ENCODE data around the gene CBX2.

CBX2 gene

GRCh38 chr17:79800325-79801155, 22.6 kb downstream of the CBX2 start:
- ATAC-seq (replicated peaks) = no peak
- no peak for DNase-seq
- peak overlapping the region; percentile 89 for H3K27ac Mint-ChIP-seq
- peak overlapping the region; percentile 76 for H3K4me3 Mint-ChIP-seq
- peaks cover 43 to 63% of the 10 kb centered on the region in 2 donors for H3K27me3 Mint-ChIP-seq
- peaks cover 43 to 63% of the 10 kb centered on the region in 2 donors for H3K4me1 Mint-ChIP-seq
- H3K36me3 Mint-ChIP-seq = peaks cover 15 to 22% of the 10 kb centered on the region in 2 donors
- H3K9me3 Mint-ChIP-seq = peaks cover 0 to 19% of the 10 kb centered on the region in 2 donors

- DNase-seq (no peak), ATAC-seq (replicated peaks) (no peak)
- H3K4me3 Mint-ChIP-seq = peak overlapping the region; percentile 57 to 59
- peaks cover 15 to 22% of the 10 kb centered on the region in 2 donors for H3K36me3 Mint-ChIP-seq
- peaks cover 50 to 70% of the 10 kb centered on the region in 2 donors for H3K27me3 Mint-ChIP-seq
- H3K4me1 Mint-ChIP-seq = peaks cover 41 to 61% of the 10 kb centered on the region in 2 donors
- peak overlapping the region; percentile 88 for H3K27ac Mint-ChIP-seq
- peaks cover 0 to 20% of the 10 kb centered on the region in 2 donors for H3K9me3 Mint-ChIP-seq
Measured at GRCh38 chr17:79801156-79802038, 23.4 kb downstream of the CBX2 start.

- Mint-ChIP-seq H3K9me3 (peaks cover 0 to 20% of the 10 kb centered on the region in 2 donors), H3K4me1 (peaks cover 43 to 63% of the 10 kb centered on the region in 2 donors), H3K36me3 (peaks cover 13 to 22% of the 10 kb centered on the region in 2 donors), H3K4me3 (peak overlapping the region; percentile 57 to 59), H3K27me3 (peaks cover 57 to 78% of the 10 kb centered on the region in 2 donors), H3K27ac (peak overlapping the region; percentile 88)
- DNase-seq (no peak), ATAC-seq (replicated peaks) (no peak)
Measured at GRCh38 chr17:79802039-79802735, 24.2 kb downstream of the CBX2 start.

- Mint-ChIP-seq H3K4me3 (peak overlapping the region; percentile 41 to 55), H3K36me3 (peaks cover 13 to 22% of the 10 kb centered on the region in 2 donors), H3K27ac (peak overlapping the region; percentile 83), H3K27me3 (peaks cover 62 to 85% of the 10 kb centered on the region in 2 donors), H3K9me3 (peaks cover 0 to 20% of the 10 kb centered on the region in 2 donors), H3K4me1 (peaks cover 44 to 63% of the 10 kb centered on the region in 2 donors)
- no peak for ATAC-seq (replicated peaks)
- DNase-seq = no peak
Measured at GRCh38 chr17:79802736-79803420, 24.9 kb downstream of the CBX2 start.

- H3K27me3 Mint-ChIP-seq = peaks cover 64 to 85% of the 10 kb centered on the region in 2 donors
- DNase-seq (no peak), ATAC-seq (replicated peaks) (no peak)
- H3K27ac Mint-ChIP-seq = peak overlapping the region; percentile 90
- peak overlapping the region; percentile 35 to 60 for H3K4me3 Mint-ChIP-seq
- H3K4me1 Mint-ChIP-seq = peaks cover 43 to 62% of the 10 kb centered on the region in 2 donors
- peaks cover 13 to 20% of the 10 kb centered on the region in 2 donors for H3K36me3 Mint-ChIP-seq
- H3K9me3 Mint-ChIP-seq = peaks cover 0 to 20% of the 10 kb centered on the region in 2 donors
Measured at GRCh38 chr17:79803421-79803996, 25.6 kb downstream of the CBX2 start.

GRCh38 chr17:79803997-79804855, 26.3 kb downstream of the CBX2 start:
- H3K36me3 Mint-ChIP-seq = peaks cover 13 to 17% of the 10 kb centered on the region in 2 donors
- ATAC-seq (replicated peaks) = peak; percentile 93 to 94
- H3K4me1 Mint-ChIP-seq = peaks cover 43 to 64% of the 10 kb centered on the region in 2 donors
- peaks cover 0 to 20% of the 10 kb centered on the region in 2 donors for H3K9me3 Mint-ChIP-seq
- H3K27ac Mint-ChIP-seq = peak overlapping the region; percentile 96
- peak overlapping the region; percentile 82 to 84 for H3K4me3 Mint-ChIP-seq
- peaks cover 68 to 86% of the 10 kb centered on the region in 2 donors for H3K27me3 Mint-ChIP-seq
- peak; percentile 77 for DNase-seq

GRCh38 chr17:79804856-79805696, 27.1 kb downstream of the CBX2 start:
- H3K9me3 Mint-ChIP-seq = peaks cover 0 to 17% of the 10 kb centered on the region in 2 donors
- H3K4me3 Mint-ChIP-seq = peak overlapping the region; percentile 82 to 84

GRCh38 chr17:79806446-79806760, 28.5 kb downstream of the CBX2 start:
- Mint-ChIP-seq H3K4me1 (peaks cover 37 to 54% of the 10 kb centered on the region in 2 donors), H3K4me3 (no peak overlapping the region)

More at GRCh38 chr17:79804856-79805696, 27.1 kb downstream of the CBX2 start:
- DNase-seq = no peak
- Mint-ChIP-seq H3K27me3 (peaks cover 66 to 86% of the 10 kb centered on the region in 2 donors), H3K36me3 (peaks cover 9 to 12% of the 10 kb centered on the region in 2 donors), H3K27ac (peak overlapping the region; percentile 96), H3K4me1 (peaks cover 36 to 56% of the 10 kb centered on the region in 2 donors)
- peak; percentile 23 to 36 for ATAC-seq (replicated peaks)

GRCh38 chr17:79806863-79807720, 29.1 kb downstream of the CBX2 start:
- ATAC-seq (replicated peaks) (no peak), DNase-seq (no peak)
- peaks cover 0 to 13% of the 10 kb centered on the region in 2 donors for H3K9me3 Mint-ChIP-seq
- H3K4me1 Mint-ChIP-seq = peaks cover 39 to 56% of the 10 kb centered on the region in 2 donors
- H3K36me3 Mint-ChIP-seq = peaks cover 4% of the 10 kb centered on the region in 2 donors
- peak overlapping the region in 1 of 2 donors; percentile 39 for H3K4me3 Mint-ChIP-seq
- H3K27ac Mint-ChIP-seq = no peak overlapping the region
- peaks cover 69 to 88% of the 10 kb centered on the region in 2 donors for H3K27me3 Mint-ChIP-seq

More at GRCh38 chr17:79806446-79806760, 28.5 kb downstream of the CBX2 start:
- no peak for DNase-seq
- Mint-ChIP-seq H3K27ac (peak overlapping the region; percentile 14), H3K27me3 (peaks cover 69 to 88% of the 10 kb centered on the region in 2 donors), H3K36me3 (peaks cover 6 to 9% of the 10 kb centered on the region in 2 donors), H3K9me3 (peaks cover 0 to 16% of the 10 kb centered on the region in 2 donors)
- ATAC-seq (replicated peaks) = no peak

GRCh38 chr17:79808763-79809529, 31.0 kb downstream of the CBX2 start:
- peaks cover 2 to 4% of the 10 kb centered on the region in 2 donors for H3K36me3 Mint-ChIP-seq
- H3K27me3 Mint-ChIP-seq = peaks cover 72 to 82% of the 10 kb centered on the region in 2 donors
- no peak for DNase-seq
- ATAC-seq (replicated peaks) = peak in 1 of 2 donors; percentile 24
- H3K27ac Mint-ChIP-seq = peak overlapping the region; percentile 66
- H3K4me1 Mint-ChIP-seq = peaks cover 40 to 60% of the 10 kb centered on the region in 2 donors
- peaks cover 0 to 11% of the 10 kb centered on the region in 2 donors for H3K9me3 Mint-ChIP-seq
- H3K4me3 Mint-ChIP-seq = peak overlapping the region; percentile 45 to 58
